SH-SY5Y (cell line): ENCODE results near the gene CAPN14.

ENCODE experiments used
- GATA2 ChIP-seq: IDR thresholded peaks from 2 replicates; pipeline ENCODE4 v1.6.1; 2011; ENCODE audit warnings: mild to moderate bottlenecking, low read depth, low read length
- GATA3 ChIP-seq: IDR thresholded peaks from 2 replicates; pipeline ENCODE4 v1.6.1; 2011; ENCODE audit warnings: low read depth, mild to moderate bottlenecking, low read length, moderate library complexity

The CAPN14 gene, protein sequence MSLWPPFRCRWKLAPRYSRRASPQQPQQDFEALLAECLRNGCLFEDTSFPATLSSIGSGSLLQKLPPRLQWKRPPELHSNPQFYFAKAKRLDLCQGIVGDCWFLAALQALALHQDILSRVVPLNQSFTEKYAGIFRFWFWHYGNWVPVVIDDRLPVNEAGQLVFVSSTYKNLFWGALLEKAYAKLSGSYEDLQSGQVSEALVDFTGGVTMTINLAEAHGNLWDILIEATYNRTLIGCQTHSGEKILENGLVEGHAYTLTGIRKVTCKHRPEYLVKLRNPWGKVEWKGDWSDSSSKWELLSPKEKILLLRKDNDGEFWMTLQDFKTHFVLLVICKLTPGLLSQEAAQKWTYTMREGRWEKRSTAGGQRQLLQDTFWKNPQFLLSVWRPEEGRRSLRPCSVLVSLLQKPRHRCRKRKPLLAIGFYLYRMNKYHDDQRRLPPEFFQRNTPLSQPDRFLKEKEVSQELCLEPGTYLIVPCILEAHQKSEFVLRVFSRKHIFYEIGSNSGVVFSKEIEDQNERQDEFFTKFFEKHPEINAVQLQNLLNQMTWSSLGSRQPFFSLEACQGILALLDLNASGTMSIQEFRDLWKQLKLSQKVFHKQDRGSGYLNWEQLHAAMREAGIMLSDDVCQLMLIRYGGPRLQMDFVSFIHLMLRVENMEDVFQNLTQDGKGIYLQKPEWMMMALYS

GRCh38 chr2:31217465-31218200 is at the start of gene CAPN14:
Gene CAPN14 (minus strand): TSS chr2:31217515. CDS start chr2:31205447, 12,068 bp downstream.
- TF ChIP-seq GATA3 (no peak), GATA2 (no peak)

- no peak for TF ChIP-seq GATA2
- TF ChIP-seq GATA3, result no peak
These were observed 49.5 kb upstream of the CAPN14 start for GRCh38 chr2:31266804-31267203.

DNA sequence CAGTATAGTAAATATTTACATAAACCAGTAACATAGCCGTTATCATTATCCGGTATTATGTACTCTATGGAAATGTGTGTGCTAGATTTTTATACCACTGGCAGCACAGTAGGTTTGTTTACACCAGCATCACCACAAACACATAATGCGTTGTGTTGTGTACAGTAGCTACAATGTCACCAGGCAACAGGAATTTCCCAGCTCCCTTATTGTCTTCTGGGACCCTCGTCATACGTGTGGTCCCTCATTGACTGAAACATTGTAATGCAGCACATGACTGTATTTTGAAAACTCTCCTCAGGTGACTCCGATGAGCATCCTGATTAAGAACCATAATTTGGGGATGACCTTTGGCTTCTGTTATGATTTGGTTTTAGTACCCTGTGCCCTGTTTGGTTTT is 47.9 kb upstream of the CAPN14 start:
- TF ChIP-seq GATA3 (no peak), GATA2 (no peak)

DNA sequence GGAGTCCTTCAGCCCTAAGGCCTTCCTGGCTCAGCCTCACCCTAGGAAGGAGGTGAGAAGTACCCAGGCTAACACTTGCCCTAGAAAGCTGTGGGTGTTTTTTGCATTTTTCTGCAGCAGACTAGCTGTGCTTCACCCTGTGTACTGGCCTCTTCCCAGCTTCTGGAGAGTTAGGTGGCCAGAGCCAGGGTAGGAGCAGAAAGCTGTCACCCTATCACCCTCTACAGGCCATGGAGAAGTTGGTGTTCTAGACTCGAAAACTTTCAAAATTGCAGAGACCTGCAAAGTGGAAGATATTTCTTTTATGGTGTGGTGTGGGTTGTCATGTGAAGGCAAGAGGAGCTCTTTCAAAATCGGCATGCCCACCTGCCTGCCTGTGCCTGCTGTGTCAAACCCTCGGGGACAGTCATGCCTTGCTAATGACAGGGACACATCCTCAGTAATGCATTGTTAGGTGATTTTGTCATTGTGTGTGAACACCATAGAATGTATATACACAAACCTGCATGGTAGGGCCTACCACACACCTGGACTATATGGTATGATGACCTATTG is 46.4 kb upstream of the CAPN14 start:
- no peak for TF ChIP-seq GATA2
- TF ChIP-seq GATA3, result no peak

- TF ChIP-seq GATA2 (no peak), GATA3 (no peak)
These were observed 43.6 kb upstream of the CAPN14 start for GRCh38 chr2:31260870-31261269.

DNA sequence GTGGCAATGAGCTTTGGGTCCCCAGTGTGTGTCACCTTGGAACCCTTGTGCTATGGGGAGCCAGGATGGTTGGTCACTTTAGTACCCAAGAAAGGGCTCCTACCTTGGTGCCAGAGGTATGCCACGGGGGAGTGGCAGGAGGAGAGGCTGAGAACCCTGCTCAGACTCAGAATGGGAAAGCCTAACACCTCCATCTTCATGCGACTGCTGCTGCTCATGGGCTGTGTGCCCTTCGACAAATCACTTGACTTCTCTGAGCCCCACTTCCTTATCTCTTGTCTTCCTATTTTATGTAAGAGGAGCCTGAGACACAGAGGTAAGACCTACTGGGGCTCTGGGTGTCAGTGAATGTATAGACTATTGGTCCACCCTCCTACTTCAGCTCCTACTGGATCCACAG is 41.8 kb upstream of the CAPN14 start:
- no peak for TF ChIP-seq GATA2
- TF ChIP-seq GATA3, result no peak

DNA sequence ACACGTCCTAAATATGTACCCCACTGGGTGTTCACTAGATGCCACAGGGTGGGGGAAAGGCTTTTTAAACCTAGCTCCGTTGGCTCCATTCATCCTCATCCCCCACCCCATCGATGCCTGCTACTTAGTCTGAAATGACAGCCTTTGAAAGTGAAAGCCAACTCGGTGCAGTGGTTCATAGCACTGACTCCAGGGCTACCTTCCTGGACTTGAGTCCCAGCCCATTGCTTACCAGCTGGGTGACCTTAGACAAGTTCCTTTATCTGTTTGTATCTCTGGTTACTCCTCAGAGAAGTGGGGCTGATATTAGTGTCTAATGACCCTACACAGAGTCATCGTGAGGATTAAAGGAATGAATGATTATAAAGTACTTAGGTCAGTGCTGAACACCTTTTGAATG is 41.0 kb upstream of the CAPN14 start:
- no peak for TF ChIP-seq GATA2
- TF ChIP-seq GATA3, result no peak

- no peak for TF ChIP-seq GATA3
- TF ChIP-seq GATA2, result no peak
These were observed 39.5 kb upstream of the CAPN14 start for GRCh38 chr2:31256611-31257382.

- TF ChIP-seq GATA3 (no peak), GATA2 (no peak)
These were observed 38.7 kb upstream of the CAPN14 start for GRCh38 chr2:31255911-31256571.

GRCh38 chr2:31254237-31255203 is 37.2 kb upstream of the CAPN14 start:
- TF ChIP-seq GATA2, result no peak
- TF ChIP-seq GATA3, result no peak

- TF ChIP-seq GATA3 (no peak), GATA2 (no peak)
These were observed 36.2 kb upstream of the CAPN14 start for GRCh38 chr2:31253356-31254131.
